Measurements from ENCODE around the gene GLIS2.

Gene GLIS2

GRCh38 chr16:4372578-4373355 is 56.9 kb downstream of the GLIS2 start:
- no peak for DNase-seq

- DNase-seq: no peak
Observed at GRCh38 chr16:4373356-4373908, 57.6 kb downstream of the GLIS2 start.

- no peak for DNase-seq
Observed at GRCh38 chr16:4373909-4374742, 58.3 kb downstream of the GLIS2 start.

- DNase-seq: no peak
Observed at GRCh38 chr16:4375717-4376116, 59.9 kb downstream of the GLIS2 start.

GRCh38 chr16:4376126-4376892 is 60.4 kb downstream of the GLIS2 start:
- DNase-seq: no peak

- DNase-seq: no peak
Observed at GRCh38 chr16:4376893-4377572, 61.2 kb downstream of the GLIS2 start.

GRCh38 chr16:4377573-4378154 is 61.8 kb downstream of the GLIS2 start:
- no peak for DNase-seq

GRCh38 chr16:4378161-4378666 is 62.3 kb downstream of the GLIS2 start:
- DNase-seq: no peak

- DNase-seq: no peak
Observed at GRCh38 chr16:4378999-4379690, 63.3 kb downstream of the GLIS2 start.

GRCh38 chr16:4380119-4381063 is 64.5 kb downstream of the GLIS2 start:
- no peak for DNase-seq

GRCh38 chr16:4381072-4381934 is 65.4 kb downstream of the GLIS2 start:
- no peak for DNase-seq

GRCh38 chr16:4381935-4382794 is 66.3 kb downstream of the GLIS2 start:
- no peak for DNase-seq

GRCh38 chr16:4382795-4383357 is 67.0 kb downstream of the GLIS2 start:
- DNase-seq: no peak

- no peak for DNase-seq
Observed at GRCh38 chr16:4383591-4384444, 68.0 kb downstream of the GLIS2 start.

- no peak for DNase-seq
Observed at GRCh38 chr16:4384509-4384942, 68.7 kb downstream of the GLIS2 start.

- no peak for DNase-seq
Observed at GRCh38 chr16:4385066-4385788, 69.4 kb downstream of the GLIS2 start.

Measured in activated CD4-positive, alpha-beta T cell treated with anti-CD3 and anti-CD28 coated beads for 4 hours (primary cell).